Astrocyte (in vitro differentiated cells and primary cell): ENCODE measurements around the gene GSTCD.

ENCODE experiments used
- EZH2 ChIP-seq: IDR thresholded peaks from 2 replicates; pipeline ENCODE4 v1.6.1; 2012; ENCODE audit warnings: mild to moderate bottlenecking, low read length, inconsistent platforms; ENCODE audit not compliant: insufficient read depth
- TF ChIP-seq, protein P1 (sequence below): IDR thresholded peaks from 2 replicates; pipeline ENCODE4 v1.5.1; 2011; ENCODE audit warnings: low read depth, mild to moderate bottlenecking, inconsistent platforms, low read length, moderate library complexity; ENCODE audit not compliant: insufficient read depth

DNA sequence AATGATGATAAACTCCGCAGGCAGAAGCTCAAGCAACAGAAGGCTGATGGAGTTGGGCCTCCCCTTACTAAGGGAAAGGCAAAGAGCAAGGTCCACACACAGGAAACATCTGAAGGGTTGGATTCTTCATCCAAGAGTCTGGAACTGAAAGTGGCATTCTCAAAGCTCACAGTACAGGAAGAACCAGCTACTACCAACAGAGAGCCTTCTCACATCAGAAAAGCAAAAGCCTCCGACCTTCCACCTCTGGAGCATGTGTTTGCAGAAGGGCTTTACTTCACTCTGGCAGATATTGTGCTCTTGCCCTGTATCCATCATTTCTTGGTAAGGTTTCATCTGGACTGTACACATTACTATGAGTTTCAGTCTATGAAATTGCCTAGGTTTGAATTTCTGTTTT, 10.6 kb downstream of the GSTCD start:
- no peak for TF ChIP-seq EZH2
- TF ChIP-seq, protein P1, sequence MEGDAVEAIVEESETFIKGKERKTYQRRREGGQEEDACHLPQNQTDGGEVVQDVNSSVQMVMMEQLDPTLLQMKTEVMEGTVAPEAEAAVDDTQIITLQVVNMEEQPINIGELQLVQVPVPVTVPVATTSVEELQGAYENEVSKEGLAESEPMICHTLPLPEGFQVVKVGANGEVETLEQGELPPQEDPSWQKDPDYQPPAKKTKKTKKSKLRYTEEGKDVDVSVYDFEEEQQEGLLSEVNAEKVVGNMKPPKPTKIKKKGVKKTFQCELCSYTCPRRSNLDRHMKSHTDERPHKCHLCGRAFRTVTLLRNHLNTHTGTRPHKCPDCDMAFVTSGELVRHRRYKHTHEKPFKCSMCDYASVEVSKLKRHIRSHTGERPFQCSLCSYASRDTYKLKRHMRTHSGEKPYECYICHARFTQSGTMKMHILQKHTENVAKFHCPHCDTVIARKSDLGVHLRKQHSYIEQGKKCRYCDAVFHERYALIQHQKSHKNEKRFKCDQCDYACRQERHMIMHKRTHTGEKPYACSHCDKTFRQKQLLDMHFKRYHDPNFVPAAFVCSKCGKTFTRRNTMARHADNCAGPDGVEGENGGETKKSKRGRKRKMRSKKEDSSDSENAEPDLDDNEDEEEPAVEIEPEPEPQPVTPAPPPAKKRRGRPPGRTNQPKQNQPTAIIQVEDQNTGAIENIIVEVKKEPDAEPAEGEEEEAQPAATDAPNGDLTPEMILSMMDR = no peak
